ENCODE data around the gene FFAR1.
"Not testable (repeated sequence)": the region's sequence is repeated elsewhere in the genome, so short reads cannot be mapped to it uniquely, and the experiment has no call there.

The FFAR1 gene

DNA sequence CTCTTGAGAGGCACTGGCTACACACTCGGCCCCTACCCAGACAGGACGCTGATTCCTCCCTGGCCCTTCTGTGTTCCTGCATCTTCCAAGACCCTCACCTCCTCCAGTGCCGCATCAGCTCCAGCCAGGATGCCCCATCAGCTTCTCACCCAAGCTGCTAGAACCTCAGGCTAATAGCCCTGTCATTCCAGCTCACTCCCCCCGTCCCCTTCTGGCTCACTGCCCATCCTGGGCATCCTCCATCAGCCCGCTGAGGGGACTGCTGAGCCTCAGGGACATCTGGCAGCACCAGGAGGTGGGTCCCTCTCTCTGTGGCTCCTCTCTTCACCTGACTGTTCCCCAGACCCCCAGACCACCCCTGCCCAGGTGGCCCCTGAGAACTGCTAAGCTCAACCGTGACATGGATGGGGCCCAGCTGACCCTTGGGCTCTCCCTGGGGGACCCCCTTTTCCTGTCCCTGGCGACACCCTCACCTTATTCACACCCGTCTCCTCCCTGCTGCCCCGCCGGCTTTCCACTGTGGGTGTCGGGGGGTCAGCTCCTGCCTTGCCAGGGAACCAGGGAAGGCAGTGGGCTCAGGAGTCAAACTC, 15.4 kb downstream of the FFAR1 start:
- no peak for DNase-seq

DNA sequence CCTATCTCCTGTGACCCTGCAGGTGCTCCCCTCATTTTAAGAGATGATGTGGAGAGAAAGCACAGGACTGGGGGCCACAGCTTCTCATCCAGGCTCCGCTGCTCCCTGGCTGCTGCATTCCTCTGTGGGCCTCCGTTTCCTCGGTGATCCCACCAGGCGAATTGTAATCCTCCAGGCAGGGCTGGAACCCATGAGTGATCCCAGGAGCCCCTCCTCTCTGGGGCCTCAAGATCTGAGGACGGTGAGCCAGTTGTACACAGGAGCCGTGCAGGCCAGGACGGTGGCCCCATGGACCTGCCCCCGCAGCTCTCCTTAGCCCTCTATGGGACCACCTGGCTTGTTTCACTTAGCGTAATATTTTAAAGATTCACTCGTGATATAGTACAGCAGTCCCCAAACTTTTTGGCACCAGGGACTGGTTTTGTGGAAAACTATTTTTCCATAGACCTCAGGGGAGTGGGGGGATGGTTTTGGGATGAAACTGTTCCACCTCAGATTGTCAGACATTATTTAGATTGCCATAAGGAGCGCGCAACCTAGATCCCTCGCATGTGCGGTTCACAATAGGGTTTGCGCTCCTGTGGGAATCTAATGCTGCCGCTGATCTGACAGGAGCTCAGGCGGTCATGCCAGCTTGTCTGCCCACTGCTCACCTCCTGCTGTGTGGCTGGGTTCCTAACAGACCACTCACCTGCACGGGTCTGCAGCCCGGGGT, 16.2 kb downstream of the FFAR1 start:
- no peak for DNase-seq

DNA sequence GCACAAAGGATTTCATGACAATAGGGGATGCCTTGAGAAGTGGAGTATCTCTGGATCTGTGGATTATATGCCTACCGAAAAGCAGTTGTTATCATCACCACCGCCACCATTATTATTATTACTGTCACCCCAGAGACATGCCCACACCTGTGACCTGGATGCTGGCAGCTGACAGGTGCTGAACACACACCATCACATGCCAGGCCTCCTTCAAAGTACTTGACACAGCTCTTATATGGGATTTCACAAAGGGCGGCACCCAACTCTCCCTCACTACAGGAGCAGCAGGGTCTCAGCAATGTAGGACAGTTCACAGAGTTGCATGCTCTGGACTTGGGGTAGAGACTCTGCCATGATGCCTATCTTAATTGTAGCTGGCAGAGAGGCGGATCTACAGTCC, 17.6 kb downstream of the FFAR1 start:
- no peak for DNase-seq

DNA sequence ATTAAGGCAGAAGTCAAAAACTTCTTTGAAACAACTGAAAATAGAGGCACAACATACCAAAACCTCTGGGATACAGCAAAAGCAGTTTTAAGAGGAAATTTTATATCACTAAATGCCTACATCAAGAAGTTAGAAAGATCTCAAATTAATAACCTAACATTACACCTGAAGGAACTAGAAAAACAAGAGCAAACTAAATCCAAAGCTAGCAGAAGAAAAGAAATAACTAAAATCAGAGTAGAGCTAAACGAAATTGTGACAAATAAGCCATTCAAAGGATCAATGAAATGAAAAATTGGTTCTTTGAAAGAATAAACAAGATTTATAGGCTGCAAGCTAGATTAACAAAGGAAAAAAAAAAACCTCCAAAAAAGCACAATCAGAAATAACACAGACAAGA, 20.7 kb downstream of the FFAR1 start:
- DNase-seq: no peak

DNA sequence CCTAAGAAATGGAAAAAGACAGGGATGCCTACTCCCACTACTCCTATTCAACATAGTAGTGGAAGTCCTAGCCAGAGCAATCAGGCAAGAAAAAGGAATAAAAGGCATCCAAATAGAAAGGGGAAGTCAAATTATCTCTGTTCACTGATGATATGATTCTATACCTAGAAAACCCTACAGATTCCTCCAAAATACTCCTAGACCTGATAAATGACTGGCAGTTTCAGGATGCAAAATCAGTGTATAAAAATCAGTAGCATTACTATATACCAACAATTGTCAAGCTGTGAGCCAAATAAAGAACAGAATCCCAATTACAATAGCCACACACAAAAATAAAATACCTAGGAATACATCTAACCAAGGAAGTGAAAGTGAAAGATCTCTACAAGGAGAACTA, 21.8 kb downstream of the FFAR1 start:
- no peak for DNase-seq

DNA sequence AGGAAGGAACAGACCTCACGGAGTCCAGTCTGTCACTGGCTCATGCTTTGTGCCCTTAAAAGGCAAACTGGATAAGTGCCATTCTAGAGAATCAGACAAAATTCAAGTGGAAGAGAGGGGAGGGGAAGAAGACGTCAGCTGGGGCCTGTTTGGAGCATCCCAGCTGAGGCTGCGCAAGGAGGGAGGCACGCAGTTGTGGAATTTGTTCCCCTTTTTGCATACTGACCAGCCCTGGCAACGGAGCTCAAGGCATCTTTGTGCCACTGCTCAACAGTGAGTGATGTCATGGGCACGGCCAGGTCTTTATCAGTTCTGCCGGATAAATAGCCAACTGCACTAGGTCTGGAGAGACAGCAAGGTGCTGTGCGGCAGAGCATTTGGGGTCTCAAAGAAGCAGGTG, 23.0 kb downstream of the FFAR1 start, which contains the start of gene GPR42:
Gene GPR42, plus strand, starts transcription at position 347 of the 400 bp plus-strand sequence. CDS start 292 bp downstream, outside the sequence.
- DNase-seq: no peak

DNA sequence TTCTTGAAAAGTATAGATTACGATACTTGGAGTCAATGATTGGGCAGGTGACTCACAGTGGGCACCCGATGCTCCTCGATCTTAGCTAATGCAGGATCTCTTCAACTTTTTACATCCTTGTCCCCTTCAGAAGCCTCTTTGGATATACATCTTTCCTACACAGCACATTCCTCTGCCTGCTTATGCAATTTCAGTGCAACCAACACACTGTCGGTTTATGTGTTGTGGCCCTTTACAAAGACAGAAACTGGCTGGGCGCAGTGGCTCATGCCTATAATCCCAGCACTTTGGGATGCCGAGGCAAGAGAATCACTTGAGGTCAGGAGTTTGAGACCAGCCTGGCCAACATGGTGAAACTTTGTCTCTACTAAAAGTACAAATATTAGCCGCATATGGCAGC, 25.8 kb downstream of the FFAR1 start:
- DNase-seq: no peak

DNA sequence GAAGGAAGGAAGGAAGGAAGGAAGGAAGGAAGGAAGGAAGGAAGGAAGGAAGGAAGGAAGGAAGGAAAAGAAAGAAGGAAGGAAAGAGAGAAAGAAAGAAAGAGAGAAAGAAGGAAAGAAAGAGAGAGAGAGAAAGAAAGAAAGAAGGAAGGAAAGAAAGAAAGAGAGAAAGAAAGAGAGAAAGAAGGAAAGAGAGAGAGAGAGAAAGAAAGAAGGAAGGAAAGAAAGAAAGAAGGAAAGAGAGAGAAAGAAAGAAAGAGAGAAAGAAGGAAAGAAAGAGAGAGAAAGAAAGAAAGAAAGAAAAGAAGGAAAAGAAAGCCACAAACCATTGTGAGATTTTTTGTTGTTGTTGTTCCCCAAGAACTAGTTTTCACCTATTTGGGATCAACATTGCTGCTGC, 26.3 kb downstream of the FFAR1 start:
- not testable (repeated sequence) for DNase-seq

DNA sequence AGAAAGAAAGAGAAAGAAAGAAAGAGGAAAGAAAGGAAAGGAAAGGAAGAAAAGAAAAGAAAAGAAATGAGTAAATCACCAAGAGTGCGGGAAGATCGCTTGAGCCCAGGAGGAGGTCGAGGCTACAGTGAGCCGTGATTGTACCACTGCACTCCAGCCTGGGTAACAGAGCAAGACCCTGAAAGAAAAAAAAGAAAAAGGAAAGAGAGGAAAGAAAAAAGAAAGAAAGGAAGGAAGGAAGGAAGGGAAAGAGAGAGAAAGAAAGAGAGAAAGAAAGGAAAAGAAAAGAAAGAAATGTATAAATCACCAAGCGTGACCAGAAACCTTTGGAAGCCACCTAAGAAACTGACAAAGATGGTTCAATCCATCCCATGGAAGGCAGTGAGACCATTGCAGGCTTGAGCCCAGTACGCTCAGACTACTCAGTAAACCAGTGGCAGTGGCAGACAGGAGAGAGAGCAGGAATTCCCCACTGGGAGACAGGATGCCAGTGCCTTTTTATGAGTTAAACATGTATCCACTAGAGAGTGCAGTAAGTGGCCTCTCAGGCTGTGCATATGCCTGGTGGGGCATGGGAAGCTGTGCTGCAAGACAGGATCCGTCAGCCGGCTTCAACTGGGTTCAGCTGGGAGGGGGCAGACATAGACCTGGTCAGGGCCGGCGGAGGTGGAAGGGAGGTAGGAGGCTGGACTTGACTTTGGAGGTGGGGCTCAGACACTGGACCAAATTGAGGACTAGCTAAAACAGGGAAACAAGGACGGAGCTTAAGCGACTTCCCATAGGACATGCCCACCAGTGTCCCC, 28.0 kb downstream of the FFAR1 start:
- no peak for DNase-seq

DNA sequence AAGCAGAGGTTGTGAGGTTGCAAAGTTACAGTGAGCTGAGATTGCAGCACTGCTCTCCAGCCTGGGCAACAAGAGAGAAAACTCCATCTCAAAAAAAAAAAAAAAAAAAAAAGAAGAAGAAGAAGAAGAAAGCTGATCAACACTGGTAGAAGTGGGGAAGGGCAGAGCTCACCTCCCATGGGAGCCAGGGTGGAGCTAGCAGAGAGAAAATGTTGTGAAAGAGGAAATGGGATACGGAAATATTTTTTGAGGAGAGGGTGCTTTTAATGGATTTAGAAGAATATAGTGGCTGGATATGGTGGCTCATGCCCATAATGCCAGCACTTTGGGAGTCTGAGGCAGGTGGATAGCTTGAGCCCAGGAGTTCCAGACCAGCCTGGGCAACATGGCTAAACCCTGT, 30.0 kb downstream of the FFAR1 start:
- DNase-seq: no peak

DNA sequence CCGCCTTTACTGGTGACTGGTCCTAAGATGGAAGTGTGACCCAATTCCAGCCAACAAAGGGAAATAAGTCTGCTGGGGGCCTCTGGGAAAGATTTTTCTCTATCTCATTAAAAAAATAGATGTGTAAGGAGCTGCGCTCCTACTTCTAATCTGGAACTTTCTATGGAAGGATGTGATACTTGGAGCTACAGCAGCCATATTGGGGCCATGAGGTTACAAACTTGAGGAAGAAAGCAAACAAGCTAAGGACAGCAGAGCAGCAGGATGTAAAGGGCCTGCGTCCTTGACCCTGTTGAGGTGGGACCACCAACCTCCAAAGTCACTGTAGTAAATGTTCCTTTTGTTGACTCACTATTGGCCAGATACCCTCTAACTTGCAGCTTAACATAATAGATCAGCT, 30.7 kb downstream of the FFAR1 start:
- no peak for DNase-seq

DNA sequence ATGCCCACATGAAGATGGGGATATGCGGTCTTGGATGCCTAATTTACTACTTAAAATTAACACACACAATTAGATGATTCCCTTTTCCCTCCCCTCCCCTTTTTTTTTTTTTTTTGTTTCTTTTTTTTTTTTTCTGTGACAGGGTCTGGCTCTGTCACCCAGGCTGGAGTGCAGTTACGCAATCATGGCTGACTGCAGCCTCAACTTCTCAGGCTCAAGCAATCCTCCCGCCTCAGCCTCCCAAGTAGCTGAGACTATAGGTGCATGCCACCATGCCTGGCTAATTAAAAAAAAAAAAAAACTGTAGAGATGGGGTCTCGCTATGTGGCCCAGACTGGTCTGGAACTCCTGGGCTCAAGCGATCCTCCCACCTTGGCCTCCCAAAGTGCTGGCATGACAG, 31.8 kb downstream of the FFAR1 start:
- DNase-seq: not testable (repeated sequence)

DNA sequence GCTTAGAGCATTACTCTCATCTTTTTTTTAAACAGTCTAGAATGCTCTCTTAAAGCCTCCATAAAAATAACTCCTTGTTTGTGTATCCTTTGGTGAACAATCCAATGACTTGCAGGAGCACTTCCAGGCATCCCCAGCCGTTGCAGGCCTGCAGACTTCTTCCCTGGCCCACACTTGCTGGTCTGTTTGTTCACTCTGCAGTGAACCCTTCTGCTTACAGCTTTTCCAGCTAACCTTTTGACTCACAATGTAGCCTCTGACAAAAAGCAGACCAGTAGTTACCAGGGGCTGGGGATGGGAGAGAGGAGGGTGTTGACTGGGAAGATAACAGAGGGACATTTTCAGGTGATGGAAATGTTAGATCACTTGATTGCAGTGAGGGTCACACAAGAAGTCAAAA, 32.3 kb downstream of the FFAR1 start:
- no peak for DNase-seq

DNA sequence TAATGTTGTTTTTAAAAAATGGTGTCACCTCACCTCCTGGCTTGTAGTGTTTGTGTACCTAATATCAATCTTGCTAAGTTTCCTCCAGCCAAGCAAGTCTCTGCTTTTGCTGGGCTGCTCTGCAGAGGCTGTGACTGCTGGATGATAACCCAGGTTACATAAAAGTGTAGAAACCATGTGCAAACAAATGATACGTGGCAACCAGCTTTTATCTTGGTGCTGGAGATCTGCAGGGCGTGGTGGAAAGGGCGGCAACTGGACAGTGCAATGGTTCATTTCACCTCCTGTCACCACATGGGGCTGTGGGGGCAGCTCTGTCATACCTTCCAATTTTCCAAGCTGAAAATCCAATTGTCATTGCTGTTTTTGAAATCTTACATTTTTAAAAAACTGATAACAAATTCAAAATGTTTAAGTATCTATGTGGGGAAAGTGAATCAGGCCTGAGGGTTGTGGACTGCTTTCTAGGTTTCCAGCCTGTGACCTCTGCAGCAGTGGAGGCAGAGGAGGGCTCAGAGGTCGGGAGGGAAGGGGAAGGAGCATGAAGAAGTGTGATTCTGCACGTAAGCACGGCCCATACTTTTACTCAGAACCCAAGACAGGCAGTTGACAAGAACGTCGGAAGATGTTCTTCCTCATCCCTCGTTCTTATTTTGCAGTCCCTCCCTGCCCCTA, 32.9 kb downstream of the FFAR1 start:
- DNase-seq: no peak

DNA sequence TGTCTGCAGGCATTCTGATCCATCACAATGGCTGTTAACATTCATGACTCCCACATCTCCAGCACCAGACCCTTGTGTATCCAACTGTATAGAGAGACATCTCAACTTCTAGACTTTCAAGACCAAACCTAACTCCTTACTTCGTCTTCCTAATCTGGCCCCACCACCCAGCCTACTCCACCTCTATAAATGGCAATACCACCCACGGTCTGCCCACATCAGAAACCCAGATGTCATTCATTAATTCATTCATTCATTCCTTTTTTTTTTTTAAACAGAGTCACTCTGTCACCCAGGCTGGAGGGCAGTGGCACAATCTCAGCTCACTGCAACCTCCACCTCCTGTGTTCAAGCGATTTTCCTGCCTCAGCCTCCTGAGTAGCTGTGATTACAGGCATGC, 33.6 kb downstream of the FFAR1 start:
- no peak for DNase-seq

DNA sequence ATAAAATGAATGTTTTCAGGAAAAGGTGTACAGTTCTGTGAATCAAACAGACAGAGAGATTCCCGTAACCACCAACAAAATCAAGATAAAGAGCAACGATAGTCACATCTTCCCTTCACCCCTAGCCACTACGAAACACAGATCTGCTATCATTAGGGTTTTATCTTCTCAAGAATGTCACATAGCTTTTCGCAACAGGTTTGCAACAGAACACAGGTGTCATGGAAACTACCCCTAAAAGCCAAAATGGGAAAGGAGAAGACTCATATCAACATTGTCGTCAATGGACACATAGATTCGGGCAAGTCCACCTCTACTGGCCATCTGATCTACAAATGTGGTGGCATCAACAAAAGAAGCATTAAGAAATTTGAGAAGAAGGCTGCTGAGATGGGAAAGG, 34.2 kb downstream of the FFAR1 start:
- no peak for DNase-seq

DNA sequence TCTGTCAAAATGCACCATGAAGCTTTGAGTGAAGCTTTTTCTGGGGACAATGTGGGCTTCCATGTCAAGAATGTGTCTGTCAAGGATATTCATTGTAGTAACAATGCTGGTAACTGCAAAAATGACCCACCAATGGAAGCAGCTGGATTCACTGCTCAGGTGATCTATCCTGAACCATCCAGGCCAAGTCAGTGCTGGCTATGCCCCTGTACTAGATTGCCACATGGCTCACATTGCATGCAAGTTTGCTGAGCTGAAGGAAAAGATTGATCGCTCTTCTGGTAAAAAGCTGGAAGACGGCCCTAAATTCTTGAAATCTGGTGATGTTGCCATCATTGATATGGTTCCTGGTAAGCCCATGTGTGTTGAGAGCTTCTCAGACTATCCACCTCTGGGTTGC, 35.8 kb downstream of the FFAR1 start:
- no peak for DNase-seq

DNA sequence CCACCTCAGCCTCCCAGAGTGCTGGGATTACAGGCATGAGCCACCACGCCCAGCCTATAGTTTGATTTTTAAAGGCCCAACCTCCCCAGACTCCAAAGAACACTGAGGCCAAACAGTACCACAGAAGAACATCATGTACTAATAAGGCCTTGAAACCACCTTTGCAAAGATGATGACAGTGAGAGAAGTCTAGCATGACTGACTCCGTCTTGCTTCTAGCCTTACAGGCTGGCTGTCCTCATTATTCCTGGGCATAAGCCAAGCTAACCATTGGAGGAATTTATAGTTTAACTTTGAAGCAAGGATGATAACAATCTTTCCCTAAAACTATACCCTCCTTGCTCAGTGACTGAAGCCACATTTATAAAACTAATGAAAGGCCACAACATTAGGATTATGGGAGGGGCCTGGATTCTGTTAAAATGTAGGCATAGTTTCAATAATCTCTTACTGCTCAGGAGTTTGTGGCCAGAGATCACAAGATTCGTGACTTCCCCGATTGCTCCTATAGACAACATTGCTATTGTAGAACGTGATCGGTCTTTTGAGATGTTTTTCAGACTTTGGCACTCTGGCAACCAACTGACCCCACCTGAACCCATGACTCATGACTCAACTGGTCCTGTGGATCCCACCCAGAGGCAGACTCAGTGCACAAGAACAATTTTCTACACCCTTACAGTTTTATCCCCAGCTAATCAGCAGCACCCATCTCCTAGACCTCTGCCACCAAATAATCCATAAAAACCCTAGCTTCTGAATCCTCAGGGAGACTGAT, 40.8 kb downstream of the FFAR1 start:
- no peak for DNase-seq

DNA sequence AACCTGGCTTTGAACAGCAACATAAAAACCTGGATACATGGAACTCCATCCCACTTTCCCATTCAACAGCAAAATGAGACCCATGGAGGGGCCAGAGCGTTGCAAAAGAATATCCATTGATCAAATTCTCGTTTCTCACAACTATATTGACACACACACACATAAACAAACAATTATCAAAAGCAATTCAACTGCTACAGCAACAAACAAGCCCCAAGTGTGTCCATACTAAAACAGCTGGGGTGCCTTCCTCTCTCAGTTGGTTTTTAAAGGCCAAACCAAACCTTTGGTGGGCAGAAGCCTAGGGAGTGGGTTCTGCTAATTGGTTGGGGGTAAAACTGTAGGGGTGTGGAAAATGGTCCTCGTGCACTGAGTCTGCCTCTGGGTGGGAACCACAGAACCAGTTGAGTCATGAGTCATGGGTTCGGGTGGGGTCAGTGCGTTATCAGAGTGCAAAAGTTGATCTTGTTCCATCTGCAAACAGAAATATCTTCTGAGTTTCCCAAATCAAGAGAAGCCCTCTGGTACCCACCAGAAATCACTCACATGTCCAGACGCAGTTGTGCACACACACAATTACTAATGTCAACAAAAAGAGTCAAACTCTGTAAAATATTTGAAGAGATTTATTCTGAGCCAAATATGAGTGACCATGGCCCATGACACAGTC, 41.6 kb downstream of the FFAR1 start:
- no peak for DNase-seq

DNA sequence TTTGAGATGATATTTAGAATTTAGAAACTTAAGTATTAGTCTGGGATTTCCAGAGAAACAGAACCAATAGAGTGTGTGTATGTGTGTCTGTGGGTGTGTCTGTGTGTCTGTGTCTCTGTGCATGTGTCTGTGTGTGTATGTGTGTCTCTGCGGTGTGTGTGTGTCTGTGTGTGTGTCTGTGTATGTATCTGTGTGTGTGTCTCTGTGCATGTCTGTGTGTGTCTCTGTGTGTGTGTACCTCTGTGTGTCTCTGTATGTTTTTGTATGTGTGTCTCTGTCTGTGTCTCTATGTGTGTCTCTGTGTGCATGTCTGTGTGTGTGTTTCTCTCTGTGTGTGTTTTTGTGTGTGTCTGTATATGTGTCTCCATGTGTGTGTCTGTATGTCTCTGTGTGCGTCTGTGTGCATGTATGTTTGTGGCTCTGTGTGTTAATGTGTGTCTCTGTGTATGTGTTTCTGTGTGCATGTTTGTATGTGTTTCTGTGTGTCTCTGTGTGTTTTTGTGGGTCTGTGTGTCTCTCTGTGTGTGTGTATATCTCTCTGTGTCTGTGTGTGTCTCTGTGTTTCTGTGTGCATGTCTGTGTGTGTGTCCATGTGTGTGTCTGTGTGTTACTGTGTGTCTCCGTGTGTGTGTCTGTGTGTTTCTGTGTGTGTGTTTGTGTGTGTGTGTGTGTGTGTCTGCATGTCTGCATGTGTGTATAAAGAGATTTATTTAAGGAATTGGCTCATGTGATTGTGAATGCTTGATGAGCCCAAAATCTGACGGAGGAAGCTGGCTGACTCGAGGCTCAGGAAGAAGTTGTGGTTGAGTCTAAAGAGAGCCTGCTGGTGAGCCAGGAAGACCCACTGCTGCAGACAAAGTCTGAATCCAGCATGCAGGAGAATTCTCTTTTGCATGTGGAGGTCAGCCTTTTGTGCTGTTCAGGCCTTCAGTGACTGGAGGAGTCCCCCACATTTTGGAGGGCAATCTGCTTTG, 45.3 kb downstream of the FFAR1 start:
- DNase-seq: no peak
